Smooth muscle cell (in vitro differentiated cells): Measurements from ENCODE around the gene SAFB. TPM values are rescaled to one million over a fixed set of nuclear protein-coding genes. Genes with fewer than 3 reads are reported as not detected.

Experiments used
- DNase-seq: peaks from one replicate; lab custom pipeline; 2025; ENCODE audit not compliant: unreplicated experiment; lab: John Stamatoyannopoulos, UW
- H2AFZ ChIP-seq: fragments of 200-600 bp; sonication (generic); 2 replicates; pipeline ENCODE4 v1.6.0; 2016; ENCODE audit warnings: antibody characterized with exemption, low read depth, mild to moderate bottlenecking
- H3F3A ChIP-seq: fragments of 200-600 bp; sonication (generic); 2 replicates; pipeline ENCODE4 v1.6.0; 2017; ENCODE audit warnings: antibody characterized with exemption, low read depth
- H3K27ac ChIP-seq: fragments of 200-600 bp; sonication (generic); 2 replicates; pipeline ENCODE4 v1.5.1; 2016; ENCODE audit warnings: low read depth, mild to moderate bottlenecking
- H3K27me3 ChIP-seq: fragments of 200-600 bp; sonication (generic); 2 replicates; pipeline ENCODE4 v1.6.1; 2016; ENCODE audit warnings: low read depth, mild to moderate bottlenecking
- H3K36me3 ChIP-seq: fragments of 200-600 bp; sonication (generic); 2 replicates; pipeline ENCODE4 v1.5.1; 2016; ENCODE audit warnings: low read depth
- H3K4me1 ChIP-seq: fragments of 200-600 bp; sonication (generic); 2 replicates; pipeline ENCODE4 v1.5.1; 2016; ENCODE audit warnings: low read depth
- H3K4me2 ChIP-seq: fragments of 200-600 bp; sonication (generic); 2 replicates; pipeline ENCODE4 v1.6.0; 2016; ENCODE audit warnings: mild to moderate bottlenecking
- H3K4me3 ChIP-seq: fragments of 200-600 bp; sonication (generic); 2 replicates; pipeline ENCODE4 v1.5.1; 2016; ENCODE audit warnings: mild to moderate bottlenecking
- H3K79me2 ChIP-seq: fragments of 200-600 bp; sonication (generic); 2 replicates; pipeline ENCODE4 v1.6.0; 2016; ENCODE audit warnings: low read depth, mild to moderate bottlenecking
- H3K9ac ChIP-seq: fragments of 200-600 bp; sonication (generic); 2 replicates; pipeline ENCODE4 v1.6.0; 2016; ENCODE audit warnings: low read depth
- H3K9me3 ChIP-seq: fragments of 200-600 bp; sonication (generic); replicated peaks from 2 replicates; pipeline ENCODE4 v1.5.1; 2016; ENCODE audit warnings: low read depth
- H4K20me1 ChIP-seq: fragments of 200-600 bp; sonication (generic); 2 replicates; pipeline ENCODE4 v1.6.0; 2016; ENCODE audit warnings: low read depth
- WGBS: methylation state at CpG from one replicate; pipeline ENCODE4 v1.1.7; 2016; ENCODE audit warnings: low lambda C conversion rate; 5-methylcytosine and 5-hydroxymethylcytosine counted together
- polyA plus RNA-seq: library from polyadenylated mRNA; unstranded; fragments of >200 nt; fragmentation: Nextera tagmentation; extraction: Ambion mirVana; gene quantifications from 2 replicates; pipeline ENCODE4 v1.2.1, GENCODE V29; 2016
- total RNA-seq: library from RNA; depleted of rRNA; stranded (reverse); fragments of >200 nt; gene quantifications from 2 replicates; pipeline ENCODE4 v1.2.3, GENCODE V29; 2014
- TF ChIP-seq, protein P1 (sequence below): fragments of 200-600 bp; sonication (generic); IDR thresholded peaks from 2 replicates; pipeline ENCODE4 v1.5.1; 2017; ENCODE audit warnings: borderline replicate concordance, mild to moderate bottlenecking, antibody characterized with exemption; ENCODE audit not compliant: insufficient read depth, poor library complexity, severe bottlenecking

Gene SAFB
- total and polyA plus RNA-seq, 2 experiments from 2014 or later, result 22.8 to 74.3 TPM

DNA sequence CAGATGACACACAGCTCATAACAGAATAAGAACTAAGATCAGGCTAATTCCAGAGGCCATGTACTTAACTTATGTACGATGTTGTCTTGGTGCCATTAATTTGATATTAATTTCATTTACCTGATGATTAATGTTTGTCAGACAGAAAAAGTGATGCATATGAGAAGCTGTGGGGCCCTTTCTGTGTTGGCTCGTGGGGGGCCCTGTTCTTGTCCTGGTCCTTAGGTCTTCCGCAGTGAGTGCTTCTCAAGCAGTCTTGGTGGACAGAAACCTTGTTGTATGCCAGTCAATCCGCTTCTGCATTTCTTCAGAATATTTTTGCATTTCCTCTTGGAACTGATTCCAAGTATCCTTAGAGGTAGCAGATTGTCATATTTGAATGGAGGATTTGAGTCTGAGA is 20.2 kb downstream of the SAFB start:
- WGBS, result 98% methylated on average over 4 of the region's 4 CpGs
- H3K27ac ChIP-seq, result no peak overlapping the region

DNA sequence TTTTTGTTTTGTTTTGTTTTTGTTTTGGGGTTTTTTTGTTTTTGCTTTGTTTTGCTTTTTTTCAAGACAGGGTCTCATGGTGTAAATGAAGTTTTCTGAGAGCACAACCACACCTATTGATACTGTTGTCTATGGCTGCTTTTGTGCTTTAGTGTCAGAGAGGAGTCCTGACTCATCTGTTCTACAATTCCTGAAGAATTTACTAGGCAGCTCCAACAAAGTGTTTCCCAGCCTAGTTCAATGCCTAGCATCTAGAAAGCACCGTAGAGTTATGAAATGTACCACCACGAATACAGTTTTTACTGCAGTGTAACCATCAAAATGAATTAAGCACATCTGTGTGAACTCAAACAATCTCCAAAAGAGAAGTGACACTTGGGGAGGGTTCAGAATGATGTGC is 21.2 kb downstream of the SAFB start:
- H3K4me1 ChIP-seq, result no peaks in the 10 kb centered on the region
- H3K27ac ChIP-seq, result no peak overlapping the region
- peaks cover 78% of the 10 kb centered on the region for H3K79me2 ChIP-seq
- peaks cover 9% of the 10 kb centered on the region for H3K36me3 ChIP-seq
- no peak for DNase-seq
- no peaks in the 10 kb centered on the region for H3K27me3 ChIP-seq
- no peaks in the 10 kb centered on the region for H3K9me3 ChIP-seq
- no peak overlapping the region for H3K4me3 ChIP-seq
- TF ChIP-seq, protein P1, sequence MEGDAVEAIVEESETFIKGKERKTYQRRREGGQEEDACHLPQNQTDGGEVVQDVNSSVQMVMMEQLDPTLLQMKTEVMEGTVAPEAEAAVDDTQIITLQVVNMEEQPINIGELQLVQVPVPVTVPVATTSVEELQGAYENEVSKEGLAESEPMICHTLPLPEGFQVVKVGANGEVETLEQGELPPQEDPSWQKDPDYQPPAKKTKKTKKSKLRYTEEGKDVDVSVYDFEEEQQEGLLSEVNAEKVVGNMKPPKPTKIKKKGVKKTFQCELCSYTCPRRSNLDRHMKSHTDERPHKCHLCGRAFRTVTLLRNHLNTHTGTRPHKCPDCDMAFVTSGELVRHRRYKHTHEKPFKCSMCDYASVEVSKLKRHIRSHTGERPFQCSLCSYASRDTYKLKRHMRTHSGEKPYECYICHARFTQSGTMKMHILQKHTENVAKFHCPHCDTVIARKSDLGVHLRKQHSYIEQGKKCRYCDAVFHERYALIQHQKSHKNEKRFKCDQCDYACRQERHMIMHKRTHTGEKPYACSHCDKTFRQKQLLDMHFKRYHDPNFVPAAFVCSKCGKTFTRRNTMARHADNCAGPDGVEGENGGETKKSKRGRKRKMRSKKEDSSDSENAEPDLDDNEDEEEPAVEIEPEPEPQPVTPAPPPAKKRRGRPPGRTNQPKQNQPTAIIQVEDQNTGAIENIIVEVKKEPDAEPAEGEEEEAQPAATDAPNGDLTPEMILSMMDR, result no peak
- no peak overlapping the region for H3K4me2 ChIP-seq
- no peak overlapping the region for H2AFZ ChIP-seq
- H3K9ac ChIP-seq, result no peak overlapping the region
- 88% methylated on average over 2 of the region's 2 CpGs for WGBS
- H3F3A ChIP-seq, result no peaks in the 10 kb centered on the region
- peaks cover 92% of the 10 kb centered on the region for H4K20me1 ChIP-seq

More for the DNA sequence above, 20.2 kb downstream of the SAFB start:
- Histone ChIP-seq H3K9me3 (no peaks in the 10 kb centered on the region), H3K4me2 (no peak overlapping the region), H3K79me2 (peaks cover 88% of the 10 kb centered on the region), H4K20me1 (peaks cover 100% of the 10 kb centered on the region), H2AFZ (no peak overlapping the region), H3F3A (no peaks in the 10 kb centered on the region), H3K4me3 (no peak overlapping the region), H3K4me1 (no peaks in the 10 kb centered on the region), H3K27me3 (no peaks in the 10 kb centered on the region), H3K9ac (no peak overlapping the region), H3K36me3 (peaks cover 9% of the 10 kb centered on the region)
- DNase-seq, result no peak
- TF ChIP-seq, protein P1, result no peak

- no peak overlapping the region for H3K9ac ChIP-seq
- H2AFZ ChIP-seq, result no peak overlapping the region
- H3K79me2 ChIP-seq, result peaks cover 64% of the 10 kb centered on the region
- WGBS, result 97% methylated on average over 5 of the region's 5 CpGs
- H3K9me3 ChIP-seq, result no peaks in the 10 kb centered on the region
- H3K27ac ChIP-seq, result no peak overlapping the region
- peaks cover 78% of the 10 kb centered on the region for H4K20me1 ChIP-seq
- no peak overlapping the region for H3K4me2 ChIP-seq
- peaks cover 9% of the 10 kb centered on the region for H3K36me3 ChIP-seq
- DNase-seq, result no peak
- H3F3A ChIP-seq, result no peaks in the 10 kb centered on the region
- H3K4me1 ChIP-seq, result no peaks in the 10 kb centered on the region
- no peak overlapping the region for H3K4me3 ChIP-seq
- no peaks in the 10 kb centered on the region for H3K27me3 ChIP-seq
- TF ChIP-seq, protein P1, result no peak
These were observed 22.5 kb downstream of the SAFB start for GRCh38 chr19:5645409-5645808.

GRCh38 chr19:5646703-5647102 is 23.8 kb downstream of the SAFB start:
- Histone ChIP-seq H3K4me3 (no peak overlapping the region), H3K27ac (no peak overlapping the region), H3K36me3 (peaks cover 9% of the 10 kb centered on the region), H3K4me2 (no peak overlapping the region), H3K9me3 (no peaks in the 10 kb centered on the region), H3K4me1 (no peaks in the 10 kb centered on the region), H2AFZ (no peak overlapping the region), H3K27me3 (no peaks in the 10 kb centered on the region), H3F3A (no peaks in the 10 kb centered on the region), H3K9ac (no peak overlapping the region), H3K79me2 (peaks cover 56% of the 10 kb centered on the region), H4K20me1 (peaks cover 65% of the 10 kb centered on the region)
- WGBS, result 100% methylated on average over 4 of the region's 4 CpGs
- TF ChIP-seq, protein P1, result no peak
- DNase-seq, result no peak
